CD4-positive, alpha-beta T cell treated with Interleukin-12 subunit alpha and Interleukin-12 subunit beta, for 1 hour (primary cell): Measurements from ENCODE around the gene ZNF184.
"Not testable (repeated sequence)": the region's sequence is repeated elsewhere in the genome, so short reads cannot be mapped to it uniquely, and the experiment has no call there.

Experiments used
- DNase-seq: peaks from one replicate; pipeline ENCODE4 v3.0.0-alpha.2; 2020

The ZNF184 gene

GRCh38 chr6:27478706-27479318 is 5.9 kb upstream of the ZNF184 start:
- peak; percentile 95 for DNase-seq

- no peak for DNase-seq
Observed at GRCh38 chr6:27478141-27478705, 5.3 kb upstream of the ZNF184 start.

GRCh38 chr6:27477318-27478013 is 4.6 kb upstream of the ZNF184 start:
- DNase-seq = no peak

- DNase-seq = no peak
Observed at GRCh38 chr6:27476090-27476489, 3.2 kb upstream of the ZNF184 start.

- no peak for DNase-seq
Observed at GRCh38 chr6:27474672-27475071, 1.8 kb upstream of the ZNF184 start.

GRCh38 chr6:27474172-27474465 is 1.2 kb upstream of the ZNF184 start:
- no peak for DNase-seq

- peak; percentile 82 for DNase-seq
Observed at GRCh38 chr6:27472182-27472616, 706 bp downstream of the ZNF184 start.

- DNase-seq = no peak
Observed at GRCh38 chr6:27471365-27472115, 1.4 kb downstream of the ZNF184 start.

- DNase-seq = no peak
Observed at GRCh38 chr6:27470023-27470422, 2.9 kb downstream of the ZNF184 start.

- DNase-seq = no peak
Observed at GRCh38 chr6:27468334-27468733, 4.6 kb downstream of the ZNF184 start.

- no peak for DNase-seq
Observed at GRCh38 chr6:27452496-27452897, 20.4 kb downstream of the ZNF184 start.

GRCh38 chr6:27451660-27452390 is 21.1 kb downstream of the ZNF184 start:
- DNase-seq = no peak

GRCh38 chr6:27448456-27448855 is 24.4 kb downstream of the ZNF184 start:
- DNase-seq = no peak

GRCh38 chr6:27442932-27443331 is 30.0 kb downstream of the ZNF184 start:
- no peak for DNase-seq

- no peak for DNase-seq
Observed at GRCh38 chr6:27441001-27441400, 31.9 kb downstream of the ZNF184 start.

GRCh38 chr6:27439371-27439770 is 33.5 kb downstream of the ZNF184 start:
- DNase-seq = no peak

- DNase-seq = no peak
Observed at GRCh38 chr6:27433714-27434113, 39.2 kb downstream of the ZNF184 start.

GRCh38 chr6:27428966-27429365 is 43.9 kb downstream of the ZNF184 start:
- DNase-seq = no peak

GRCh38 chr6:27428502-27428901 is 44.4 kb downstream of the ZNF184 start:
- DNase-seq = no peak

- DNase-seq = no peak
Observed at GRCh38 chr6:27426045-27426620, 46.8 kb downstream of the ZNF184 start.

GRCh38 chr6:27424851-27425250 is 48.1 kb downstream of the ZNF184 start:
- not testable (repeated sequence) for DNase-seq

GRCh38 chr6:27422651-27423332 is 50.1 kb downstream of the ZNF184 start:
- DNase-seq = no peak
